Cortex of kidney (tissue), 1 donor: ENCODE data around the gene ZNF668.
A peak's percentile ranks its signal among the peaks of the same experiment; 100 is the strongest.
"Not testable (repeated sequence)": the region's sequence is repeated elsewhere in the genome, so short reads cannot be mapped to it uniquely, and the experiment has no call there.

Experiments used
- DNase-seq: peaks from one replicate; lab custom pipeline; 2025; lab: John Stamatoyannopoulos, UW

The ZNF668 gene

DNA sequence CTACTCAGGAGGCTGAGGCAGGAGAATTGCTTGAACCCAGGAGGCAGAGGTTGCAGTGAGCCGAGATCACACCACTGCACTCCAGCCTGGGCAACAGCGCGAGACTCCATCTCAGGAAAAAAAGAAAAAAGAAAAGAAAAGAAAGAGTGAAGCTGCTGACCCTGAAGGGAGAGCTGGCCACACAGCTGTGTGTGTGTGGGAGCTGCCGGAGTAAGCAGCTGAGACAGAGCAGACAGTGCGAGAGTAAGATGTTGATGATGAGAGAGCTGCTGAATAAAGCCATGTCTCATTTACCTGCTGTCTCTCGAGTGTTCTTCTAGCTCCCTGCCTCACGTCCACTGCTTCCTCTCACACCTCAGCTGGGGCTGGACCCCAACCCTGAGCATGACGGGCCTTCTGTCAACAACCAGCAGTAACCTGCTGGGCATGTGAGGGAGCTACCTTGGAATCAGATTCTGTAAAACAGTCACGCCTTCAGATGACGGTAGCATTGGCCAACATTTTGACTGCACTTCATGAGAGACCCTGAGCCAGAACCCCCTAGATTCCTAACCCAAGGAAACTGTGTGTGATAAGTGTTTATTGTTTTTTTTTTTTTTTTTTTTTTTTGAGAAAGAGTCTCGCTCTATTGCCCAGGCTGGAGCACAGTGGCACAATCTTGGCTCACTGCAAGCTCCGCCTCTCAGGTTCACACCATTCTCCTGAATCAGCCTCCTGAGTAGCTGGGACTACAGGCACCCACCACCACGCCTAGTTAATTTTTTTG lies 27.0 kb upstream of the ZNF668 start:
- not testable (repeated sequence) for DNase-seq

DNA sequence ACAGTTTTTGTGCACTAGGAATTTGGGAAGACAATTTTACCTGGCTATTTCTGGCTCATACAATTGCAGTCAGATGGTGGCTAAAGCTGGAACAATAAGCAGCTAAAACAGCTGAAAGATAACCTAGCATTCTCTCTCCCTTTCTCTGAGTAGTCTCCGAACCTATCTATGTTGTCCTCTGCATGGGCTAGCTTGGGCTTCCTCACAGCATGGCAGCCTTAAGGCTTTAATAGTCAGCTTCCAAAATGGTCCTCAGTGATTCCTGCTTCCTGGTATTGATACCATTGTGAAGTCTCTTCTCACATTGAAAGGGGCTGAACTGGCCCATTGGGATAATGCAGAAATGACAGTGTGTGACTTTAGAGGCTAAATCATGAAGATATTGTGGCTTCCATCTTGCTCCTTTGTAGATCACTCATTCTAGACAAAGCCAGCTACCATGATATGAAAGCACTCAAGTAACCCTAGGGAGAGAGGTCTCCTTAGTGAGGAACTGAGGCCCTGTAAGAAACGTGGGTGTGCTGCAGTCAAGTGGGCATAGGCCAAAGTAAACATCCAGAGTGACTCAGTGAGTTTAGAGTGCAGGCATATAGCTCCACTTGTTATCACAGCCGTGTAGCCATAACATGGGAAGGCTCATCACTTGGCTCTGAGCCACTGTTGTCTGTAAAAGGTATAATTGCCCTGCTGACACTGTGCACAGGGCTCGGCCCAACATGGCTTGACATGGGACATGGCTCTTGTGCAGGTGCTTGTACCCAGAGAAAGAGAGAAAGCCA lies 26.0 kb upstream of the ZNF668 start:
- no peak for DNase-seq

DNA sequence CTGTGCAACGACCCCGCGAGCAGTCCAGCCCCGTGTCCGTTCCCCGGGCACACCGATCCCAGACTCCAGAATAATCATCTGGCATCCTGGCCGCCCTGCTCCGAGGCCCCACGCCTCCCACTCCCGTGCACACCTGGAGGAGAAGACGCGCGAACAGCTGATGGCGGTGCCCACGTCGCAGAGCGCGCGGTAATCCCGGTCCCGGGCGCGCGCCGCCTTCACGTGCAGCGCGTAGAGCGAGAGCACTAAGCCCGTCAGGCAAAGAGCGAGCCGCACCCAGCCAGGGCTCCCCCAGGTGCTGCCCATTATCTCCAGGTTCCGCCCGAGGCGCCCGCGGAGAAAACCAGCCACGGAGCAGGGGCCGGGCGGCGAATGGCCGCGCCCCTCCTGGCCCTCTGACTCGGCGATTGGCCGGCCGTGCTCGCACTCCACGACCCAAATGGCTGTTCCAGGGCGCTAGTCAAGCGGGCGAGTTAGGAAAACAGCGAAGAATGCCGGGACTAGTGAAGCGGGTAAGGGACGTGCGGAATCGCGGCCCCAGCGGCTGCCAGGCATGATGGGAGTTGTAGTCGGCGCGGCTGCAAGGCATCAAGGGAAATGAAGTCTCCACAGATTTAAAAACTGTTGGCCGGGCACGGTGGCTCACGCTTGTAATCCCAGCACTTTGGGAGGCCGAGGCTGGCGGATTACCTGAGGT lies 20.5 kb upstream of the ZNF668 start, which contains the start of gene VKORC1:
TSS of gene VKORC1 (minus strand) at position 374 of the 697 bp plus-strand sequence. CDS start at position 306, 68 bp downstream.
- peak; percentile 22 for DNase-seq

DNA sequence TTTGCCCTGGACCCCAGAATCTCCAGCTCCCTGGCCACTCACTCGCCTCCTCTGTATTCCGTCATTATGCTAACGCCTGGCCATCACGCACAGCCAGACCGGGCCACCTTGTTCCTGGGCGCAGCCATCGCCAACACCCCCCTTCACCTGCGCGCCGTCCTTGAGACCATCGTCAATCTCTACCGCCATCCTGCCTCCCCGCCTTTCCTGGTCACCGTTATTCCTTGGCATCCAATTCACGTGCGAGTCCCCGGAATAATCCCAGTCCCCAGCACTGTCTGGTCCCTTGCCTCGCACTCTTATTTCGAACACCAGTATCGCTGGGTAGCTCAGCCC lies 20.0 kb upstream of the ZNF668 start:
- no peak for DNase-seq

DNA sequence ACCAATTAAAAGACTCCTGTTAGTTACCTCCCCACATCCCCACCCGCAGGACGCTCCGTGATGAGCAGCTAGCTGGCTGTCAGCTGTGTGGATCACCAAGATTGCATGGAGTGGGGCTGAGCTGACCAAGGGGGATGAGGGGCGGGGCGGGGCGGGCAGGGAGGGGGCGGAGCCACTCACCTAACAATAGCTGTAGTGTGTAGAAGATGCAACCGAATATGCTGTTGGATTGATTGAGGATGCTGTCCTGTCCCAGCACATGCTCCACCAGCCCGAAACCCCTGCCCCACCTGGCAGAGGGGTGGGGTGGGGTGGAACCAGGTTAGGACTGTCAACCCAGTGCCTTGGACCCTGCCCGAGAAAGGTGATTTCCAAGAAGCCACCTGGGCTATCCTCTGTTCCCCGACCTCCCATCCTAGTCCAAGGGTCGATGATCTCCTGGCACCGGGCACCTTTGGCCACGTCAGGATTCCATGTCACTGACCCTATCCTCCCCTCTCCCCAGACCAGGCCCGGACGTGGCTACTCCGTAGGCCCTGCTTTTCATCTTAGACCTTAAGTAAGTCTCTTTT lies 19.2 kb upstream of the ZNF668 start:
- DNase-seq = no peak

DNA sequence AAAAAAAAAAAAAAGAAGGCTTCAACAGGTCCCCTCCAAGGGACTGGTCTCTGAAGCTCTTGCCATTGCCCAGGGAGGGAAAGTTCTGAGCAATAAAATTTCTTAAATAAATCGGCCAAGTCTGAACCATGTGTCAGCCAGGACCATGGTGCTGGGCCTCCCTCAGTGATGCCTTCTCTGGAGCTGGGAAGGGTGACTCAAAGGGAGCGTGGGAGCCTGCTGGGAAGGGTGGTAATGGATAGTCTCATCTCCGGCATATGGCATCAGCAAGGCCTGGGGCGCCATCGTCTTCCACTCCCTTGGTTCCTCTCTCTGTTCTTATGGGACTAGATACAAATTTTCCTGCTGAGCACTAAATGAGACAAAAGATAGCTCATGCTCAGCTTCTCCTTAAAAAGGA lies 18.3 kb upstream of the ZNF668 start:
- DNase-seq = no peak

DNA sequence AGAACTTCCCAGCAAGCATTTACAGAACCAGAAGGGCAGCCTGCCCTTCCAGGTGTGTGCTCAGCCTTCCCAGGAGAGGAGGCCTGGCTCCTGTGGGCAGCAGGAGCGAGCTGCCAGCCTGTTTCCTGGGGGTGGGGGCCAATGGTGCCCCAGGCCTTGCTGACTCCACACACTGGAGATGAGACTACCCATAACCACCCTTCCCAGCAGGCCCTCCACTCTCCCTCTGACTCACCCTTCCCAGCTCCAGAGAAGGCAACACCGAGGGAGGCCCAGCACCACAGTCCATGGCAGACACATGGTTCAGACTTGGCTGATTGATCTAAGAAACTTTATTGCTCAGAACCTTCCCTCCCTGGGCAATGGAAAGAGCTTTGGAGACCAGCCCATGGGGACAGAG lies 16.5 kb upstream of the ZNF668 start:
- DNase-seq = no peak

DNA sequence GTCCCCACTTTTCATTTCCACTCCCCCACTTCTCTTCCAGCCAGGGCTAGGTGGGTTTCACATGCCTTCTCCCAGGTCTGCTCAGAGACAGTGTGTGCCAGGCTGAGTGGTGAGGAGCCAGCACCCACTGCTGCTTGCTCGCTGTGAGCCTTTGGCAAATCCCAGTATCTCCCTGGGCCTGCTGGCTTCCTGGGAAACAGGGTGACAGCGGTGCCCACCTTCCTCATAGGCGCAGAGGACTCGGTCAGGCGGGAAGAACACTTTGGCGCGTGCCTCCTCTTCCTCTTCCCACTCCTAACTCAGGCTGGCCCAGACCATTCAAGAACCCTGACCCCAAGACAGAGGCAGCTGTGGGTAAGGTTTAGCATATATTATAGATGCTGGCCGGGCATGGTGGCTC lies 15.2 kb upstream of the ZNF668 start:
- DNase-seq = no peak

DNA sequence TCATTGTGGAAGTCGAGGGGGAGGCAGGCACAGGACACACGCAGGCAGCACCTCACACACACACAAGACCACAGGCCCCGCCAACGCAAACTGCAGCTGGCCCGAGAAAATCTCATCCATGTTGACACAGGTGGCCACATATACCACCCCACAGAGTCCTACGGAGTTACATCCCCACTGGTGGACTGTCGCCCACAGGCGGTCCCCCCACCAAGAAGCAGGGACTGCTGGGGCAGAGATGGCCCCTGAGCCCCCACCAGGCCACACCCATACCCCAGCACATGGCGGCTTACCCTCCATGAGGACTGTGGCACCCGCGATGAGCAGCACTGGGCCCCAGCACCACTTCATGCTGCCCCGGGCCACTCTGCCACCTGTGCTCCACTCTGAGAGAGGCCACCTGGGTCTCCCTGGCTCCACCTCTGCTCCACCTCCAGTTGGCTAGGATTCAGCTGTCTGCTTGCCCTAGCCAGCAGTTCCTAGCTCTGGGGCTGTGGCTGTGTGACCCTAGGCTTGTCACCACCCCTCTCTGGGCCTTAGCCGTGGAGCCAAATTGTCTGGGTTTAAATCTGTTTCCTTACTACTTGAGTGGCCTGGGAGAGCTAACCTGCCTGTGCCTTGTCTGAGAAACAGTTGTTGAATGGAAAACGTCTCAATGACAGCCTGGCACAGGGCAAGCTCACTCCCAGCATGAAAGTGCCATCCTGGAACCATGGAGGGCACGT lies 14.6 kb upstream of the ZNF668 start, which contains the start of gene PRSS53:
TSS of gene PRSS53 (minus strand) at position 485 of the 725 bp plus-strand sequence. CDS start at position 351, 134 bp downstream.
- no peak for DNase-seq

DNA sequence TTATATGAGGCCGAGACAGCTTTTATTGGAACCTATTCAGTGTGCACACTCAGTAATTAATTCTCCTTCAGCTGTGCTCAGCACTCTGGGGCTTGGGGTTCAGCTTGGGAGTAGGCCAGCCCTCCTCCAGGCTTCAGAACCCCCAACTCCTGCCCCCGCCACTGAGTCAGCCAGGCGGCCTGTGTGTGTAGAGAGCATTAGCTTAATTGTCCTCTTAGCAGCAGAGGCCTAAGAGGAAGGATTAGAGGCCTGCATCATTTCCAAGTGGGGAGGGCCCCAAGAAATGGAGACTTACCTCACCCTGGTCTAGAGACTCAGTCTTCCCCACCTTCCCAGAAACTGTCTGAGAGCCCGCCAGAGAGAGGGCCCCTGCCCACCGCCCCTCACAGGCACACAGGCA lies 13.9 kb upstream of the ZNF668 start:
- no peak for DNase-seq

DNA sequence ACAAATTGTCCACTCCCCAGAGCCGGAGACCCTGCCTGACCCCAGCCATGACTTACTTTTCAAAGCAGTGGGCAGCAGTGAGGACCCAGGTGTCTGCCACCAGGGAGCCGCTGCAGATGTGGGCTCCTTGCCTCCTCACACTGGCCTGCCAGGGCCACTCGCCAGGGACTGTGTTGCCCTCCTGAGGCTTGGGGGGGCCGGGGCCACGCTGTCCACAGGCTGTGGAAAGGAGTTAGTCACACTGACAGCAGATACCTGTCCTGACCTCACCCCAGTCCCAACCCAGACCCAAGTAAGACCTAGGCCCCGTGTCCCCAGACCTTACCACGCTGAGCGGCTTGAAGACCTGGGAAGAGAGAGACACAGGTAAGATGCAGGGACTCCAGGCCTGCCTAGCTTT lies 13.4 kb upstream of the ZNF668 start:
- DNase-seq = no peak

DNA sequence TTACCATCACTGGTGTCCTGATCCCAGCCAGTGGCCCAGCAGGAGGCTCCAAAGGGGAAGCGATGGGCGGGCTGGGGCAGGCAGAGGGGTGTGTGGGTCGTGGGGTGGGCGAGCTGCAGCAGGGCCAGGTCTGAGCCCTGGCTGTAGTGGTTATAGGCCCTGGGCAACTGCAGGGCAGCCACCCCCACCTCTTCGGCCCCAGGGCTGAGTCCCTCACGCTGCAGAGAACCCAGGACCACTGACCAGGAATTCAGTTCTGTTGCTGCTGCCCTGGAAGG lies 12.5 kb upstream of the ZNF668 start:
- no peak for DNase-seq

DNA sequence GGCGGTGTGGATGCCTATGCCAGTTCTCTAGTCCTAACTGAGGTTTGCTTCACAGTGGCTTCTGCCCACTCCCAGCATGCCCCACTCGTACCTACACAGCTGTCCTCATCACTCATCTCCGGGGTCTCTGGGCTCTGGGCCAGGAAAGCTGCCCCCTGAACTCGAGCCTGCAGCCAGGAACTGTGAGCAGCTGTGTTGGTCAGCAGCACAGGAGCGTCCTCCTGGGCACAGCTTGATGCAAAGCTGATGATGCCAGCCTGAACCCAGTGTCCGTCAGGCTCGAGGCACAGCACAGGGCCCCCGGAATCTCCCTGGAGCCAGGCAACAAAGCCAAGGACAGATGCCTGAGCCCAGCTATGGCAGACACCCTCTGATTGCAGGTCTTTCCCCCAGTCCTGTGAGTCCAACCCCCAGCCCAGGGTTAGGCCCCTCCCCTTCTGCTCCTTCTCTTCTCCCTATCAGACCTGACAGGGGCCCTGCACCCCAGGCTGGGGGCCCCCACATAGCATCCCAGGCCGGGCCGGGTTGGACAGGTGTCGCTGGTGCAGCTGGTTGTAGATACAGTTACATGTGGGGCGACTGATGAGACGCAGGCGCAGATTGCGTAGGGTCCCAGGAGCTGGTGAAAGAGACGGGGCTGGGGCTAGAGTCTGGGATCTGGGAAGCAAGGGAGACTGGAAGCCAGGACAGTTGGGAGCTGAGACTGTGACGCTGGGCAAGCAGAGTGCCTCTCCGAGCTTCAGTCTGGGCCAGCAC lies 12.0 kb upstream of the ZNF668 start:
- DNase-seq = no peak

DNA sequence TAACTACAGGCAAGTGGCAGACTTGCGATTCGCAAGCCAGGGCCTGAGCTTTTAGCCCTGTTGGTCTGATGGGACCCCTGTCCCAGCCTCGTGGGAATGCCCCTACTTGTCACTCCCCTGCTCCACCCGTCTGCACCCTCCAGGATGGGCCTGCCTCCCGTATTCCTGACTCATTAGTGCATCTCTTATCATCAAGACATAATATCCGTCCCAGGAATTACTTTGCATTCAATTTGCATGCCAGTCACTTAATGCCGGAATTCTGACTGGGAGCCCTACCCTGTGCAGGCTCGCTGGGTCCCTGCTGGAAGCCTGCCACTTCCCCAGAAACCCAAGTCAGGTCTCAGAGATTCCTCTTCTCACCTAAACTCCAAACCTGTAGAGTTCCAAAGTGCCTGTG lies 11.4 kb upstream of the ZNF668 start:
- DNase-seq = no peak

DNA sequence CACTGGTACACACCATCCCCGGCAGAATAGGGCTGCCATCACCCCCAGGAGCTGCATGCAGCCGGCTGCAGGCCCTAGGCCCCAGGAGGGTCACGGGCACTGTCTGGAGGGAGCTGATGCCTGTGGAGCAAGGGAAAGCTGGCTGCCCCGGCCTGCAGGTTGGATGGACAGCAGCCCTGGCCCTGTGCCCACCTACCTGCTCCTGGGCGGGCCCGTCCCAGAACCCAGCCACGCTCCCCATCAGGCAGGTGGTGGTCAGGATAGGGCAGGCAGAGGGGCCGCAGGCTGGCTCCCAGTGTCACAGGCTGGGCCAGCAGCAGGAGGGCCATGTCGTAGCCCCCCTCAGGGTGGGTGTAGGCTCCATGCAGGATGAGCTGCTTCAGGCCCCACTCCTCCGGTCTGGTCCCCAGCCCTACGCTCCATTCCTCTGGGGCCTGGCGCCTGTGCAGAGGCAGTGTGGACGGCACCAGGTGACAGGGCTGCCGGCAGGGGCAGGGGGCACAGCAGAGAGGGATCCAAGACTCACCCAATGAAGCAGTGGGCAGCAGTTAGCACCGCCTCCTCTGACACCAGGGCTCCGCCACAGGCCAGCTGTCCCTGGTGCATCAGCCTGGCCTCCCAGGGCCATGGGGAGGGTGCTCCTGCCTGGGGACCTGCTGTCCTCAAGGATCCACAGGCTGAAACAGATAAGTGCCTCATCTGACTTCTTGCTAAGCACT lies 10.7 kb upstream of the ZNF668 start:
- DNase-seq = no peak

DNA sequence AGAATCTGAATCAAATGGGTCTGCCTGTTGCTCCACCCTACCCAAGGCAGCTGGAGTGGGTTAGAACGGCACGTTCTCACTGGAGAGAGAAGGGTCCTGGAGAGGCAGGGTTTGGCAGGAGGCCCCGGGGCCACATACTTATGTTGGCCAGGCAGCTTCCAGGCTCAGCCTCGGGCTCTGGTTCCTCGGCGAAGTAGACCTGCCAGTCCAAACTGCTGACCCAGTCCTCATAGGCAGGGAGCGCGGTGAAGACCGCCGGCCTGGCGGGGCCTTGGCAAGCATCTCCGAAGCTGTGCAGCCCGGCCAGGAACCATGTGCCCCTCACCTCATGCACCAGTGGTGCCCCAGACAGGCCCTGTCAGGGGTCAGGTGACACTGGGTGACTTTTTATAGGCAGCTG lies 9.9 kb upstream of the ZNF668 start:
- no peak for DNase-seq

DNA sequence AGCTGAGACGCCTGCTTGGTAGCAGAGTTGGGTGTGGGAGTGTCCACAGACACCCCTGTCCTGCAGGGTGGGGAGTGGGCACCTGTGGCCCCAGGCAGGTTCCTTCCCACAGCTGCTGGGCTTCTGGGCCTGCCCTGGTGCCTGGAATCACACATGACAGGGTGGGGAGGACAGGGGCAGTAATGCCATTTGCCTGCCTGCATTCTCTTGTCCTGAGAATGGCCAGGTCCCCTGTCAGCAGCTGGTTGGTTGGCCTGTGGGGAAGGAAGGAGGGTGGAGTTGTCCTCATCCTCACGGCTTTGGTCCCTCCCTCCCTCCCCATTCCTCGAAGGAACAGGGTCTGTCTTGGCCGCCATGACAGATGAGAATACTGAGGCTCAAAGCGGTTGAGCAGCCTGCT lies 9.5 kb upstream of the ZNF668 start:
- DNase-seq = no peak

DNA sequence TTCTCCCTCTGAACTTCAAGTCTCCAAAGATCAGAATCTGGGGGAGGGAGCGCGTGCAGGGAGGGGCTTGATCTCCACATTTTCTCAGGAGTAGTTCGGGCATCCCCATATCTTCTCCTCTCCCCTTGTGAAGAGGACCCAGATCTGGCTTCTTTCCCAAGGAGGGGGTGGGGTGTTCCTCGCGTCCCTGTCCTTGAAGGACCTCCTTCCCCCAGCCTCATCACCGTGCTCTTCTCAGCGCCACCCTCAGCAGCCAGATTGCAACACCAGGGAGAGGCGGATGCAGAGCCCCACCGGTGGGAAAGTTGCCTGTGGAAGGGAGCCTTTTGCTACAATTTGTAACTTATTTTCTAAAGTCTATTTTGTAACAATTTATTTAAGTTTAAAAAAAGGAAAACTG lies 9.0 kb upstream of the ZNF668 start:
- no peak for DNase-seq

DNA sequence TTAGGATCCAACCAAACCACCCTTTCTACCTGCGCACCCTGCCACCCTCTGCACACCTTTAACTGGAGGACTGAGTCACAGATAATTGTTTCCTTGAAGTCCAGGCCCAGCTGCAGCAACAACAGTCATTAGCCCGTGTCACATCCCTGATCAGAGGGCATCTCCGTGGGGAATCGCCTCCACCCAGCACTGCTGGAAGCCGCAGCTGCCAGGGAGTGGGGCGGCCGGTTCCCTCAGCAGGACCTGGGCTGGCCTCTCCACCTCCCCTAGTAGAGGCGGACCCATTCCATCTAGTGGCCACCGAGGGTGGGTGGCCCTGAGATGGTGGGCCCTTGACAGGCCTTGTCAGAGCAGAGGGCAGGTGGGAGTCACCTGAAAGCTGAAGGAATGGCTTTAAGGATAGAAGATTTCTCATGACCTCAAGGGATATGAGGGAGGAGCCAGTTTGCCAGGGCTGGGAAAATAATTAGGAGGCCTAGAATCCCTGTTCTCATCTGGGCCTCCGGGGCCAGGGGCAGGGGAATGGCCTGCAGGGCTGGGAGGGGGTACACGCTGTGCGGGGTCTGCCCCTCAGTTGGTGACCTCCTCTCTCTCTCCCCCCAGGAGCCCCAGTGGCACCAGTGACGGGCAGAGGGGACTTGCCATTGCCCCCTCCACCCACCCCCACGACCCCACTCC lies 8.5 kb upstream of the ZNF668 start:
- no peak for DNase-seq
